GM19351 (cell line): ENCODE data around the gene SINHCAF.
"Not testable (repeated sequence)": the region's sequence is repeated elsewhere in the genome, so short reads cannot be mapped to it uniquely, and the experiment has no call there.

Source experiments
- ATAC-seq: cut with Tn5 transposase; IDR thresholded peaks from one replicate; pipeline ENCODE4 v1.9.1; 2021; ENCODE audit warnings: mild to moderate bottlenecking, moderate library complexity; ENCODE audit not compliant: unreplicated experiment

The SINHCAF gene

DNA sequence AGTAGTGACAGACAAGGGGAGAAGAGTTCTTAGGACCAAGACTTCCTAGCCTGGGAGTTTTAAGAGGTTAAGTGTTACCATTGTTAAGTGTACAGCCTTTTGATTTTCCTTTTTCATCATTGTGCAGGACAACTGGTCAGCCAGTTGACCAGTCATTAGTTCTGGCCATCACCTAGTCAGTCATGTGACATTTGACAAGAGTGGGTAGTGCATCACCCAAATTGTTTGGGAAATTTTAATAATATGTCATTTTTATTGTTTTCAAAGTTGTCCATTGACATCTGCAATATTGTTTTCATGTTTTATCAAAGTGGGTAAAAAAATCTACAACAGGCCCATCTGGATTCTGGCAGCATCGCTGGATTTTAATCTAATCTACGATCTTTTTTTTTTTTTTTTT lies 15.5 kb downstream of the SINHCAF start:
- ATAC-seq = no peak

DNA sequence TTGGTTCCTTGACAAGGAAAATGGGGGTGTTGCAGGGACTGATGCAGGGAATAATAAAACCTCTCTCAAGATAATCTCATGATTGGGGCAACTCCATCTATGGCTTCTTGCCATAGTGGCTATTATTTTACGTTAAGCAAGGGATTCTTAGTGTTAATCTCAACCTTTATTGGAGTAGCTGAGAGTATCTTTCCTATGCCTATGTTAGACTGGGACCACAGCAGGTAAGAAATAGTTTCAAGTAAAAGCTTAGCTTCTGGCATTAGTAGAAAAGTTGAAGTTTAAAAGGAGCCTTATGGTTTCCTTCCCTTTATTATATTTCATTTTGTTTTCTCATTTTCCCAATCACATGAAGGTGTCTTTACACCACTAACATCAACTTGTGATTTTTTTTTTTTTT lies 16.7 kb downstream of the SINHCAF start:
- ATAC-seq = no peak

DNA sequence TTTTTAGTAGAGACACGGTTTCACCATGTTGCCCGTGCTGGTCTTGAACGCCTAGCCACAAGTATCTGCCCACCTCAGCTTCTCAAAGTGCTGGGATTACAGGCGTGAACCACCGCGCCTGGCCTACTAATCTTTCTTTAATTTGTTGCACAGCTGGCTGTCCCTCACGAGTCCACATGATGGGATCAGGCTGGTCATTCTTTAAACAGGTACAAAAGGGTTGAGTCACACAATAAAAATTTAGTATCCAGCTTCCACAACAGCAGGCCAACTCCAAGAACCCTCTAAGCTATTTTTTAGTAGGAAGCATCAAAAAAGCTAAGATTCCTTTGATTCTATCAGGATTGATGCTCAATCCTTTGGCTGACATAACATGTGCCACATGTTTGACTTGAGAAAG lies 17.8 kb downstream of the SINHCAF start:
- no peak for ATAC-seq

DNA sequence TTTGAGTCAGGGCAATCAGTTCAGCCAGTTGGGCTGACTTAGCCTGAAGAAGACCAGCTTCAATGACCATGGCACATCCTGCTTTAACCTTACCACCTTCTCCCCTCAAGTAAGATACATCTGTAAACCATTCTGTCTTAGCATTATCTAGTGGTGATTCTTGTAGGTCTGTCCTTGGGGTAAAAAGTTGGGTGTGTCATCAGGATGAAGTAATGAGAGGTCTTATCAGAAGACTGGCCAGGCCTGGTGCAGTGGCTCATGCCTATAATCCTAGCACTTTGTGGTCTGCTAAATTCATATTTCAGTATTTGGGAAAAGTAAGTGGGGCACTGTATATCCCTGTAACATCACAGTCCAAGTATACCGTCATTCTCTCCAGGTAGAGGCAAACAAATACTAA lies 19.1 kb downstream of the SINHCAF start:
- ATAC-seq = no peak

DNA sequence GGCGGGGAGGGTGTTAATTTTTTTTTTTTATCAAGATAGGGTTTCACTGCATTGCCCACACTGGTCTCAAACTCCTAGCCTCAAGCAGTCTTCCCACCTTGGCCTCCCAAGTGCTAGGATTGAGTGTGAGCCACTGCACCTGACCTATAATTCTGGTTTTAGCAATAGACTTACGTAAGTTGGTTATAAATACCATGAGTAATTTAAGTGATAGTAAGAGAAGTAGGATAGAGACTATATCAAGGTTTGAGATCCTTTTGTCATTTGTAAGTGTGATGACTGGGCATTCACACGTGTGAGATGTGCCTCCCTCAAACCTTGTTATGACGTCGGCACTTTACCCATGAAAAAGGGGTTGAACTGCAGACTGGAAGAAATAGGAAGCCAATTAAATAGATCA lies 22.5 kb downstream of the SINHCAF start:
- ATAC-seq = no peak

DNA sequence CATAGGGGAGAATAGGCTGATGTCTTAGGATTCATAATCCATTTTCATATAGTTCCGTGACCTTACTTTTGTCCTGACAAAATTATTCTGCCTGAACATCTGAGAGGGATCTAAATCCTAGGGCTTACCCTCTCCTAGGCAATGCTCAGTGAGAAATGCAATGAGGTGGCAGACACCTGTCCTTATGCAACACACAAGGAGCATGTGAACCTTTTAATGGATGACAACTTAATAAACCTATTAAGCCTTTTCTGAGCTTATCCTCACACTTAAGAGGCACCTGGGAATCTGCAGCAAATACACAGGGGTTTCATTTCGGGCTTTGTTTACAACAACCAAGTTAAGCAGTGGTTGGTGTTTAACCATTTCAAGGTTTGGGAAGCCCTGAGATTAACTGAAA lies 24.6 kb downstream of the SINHCAF start:
- no peak for ATAC-seq

DNA sequence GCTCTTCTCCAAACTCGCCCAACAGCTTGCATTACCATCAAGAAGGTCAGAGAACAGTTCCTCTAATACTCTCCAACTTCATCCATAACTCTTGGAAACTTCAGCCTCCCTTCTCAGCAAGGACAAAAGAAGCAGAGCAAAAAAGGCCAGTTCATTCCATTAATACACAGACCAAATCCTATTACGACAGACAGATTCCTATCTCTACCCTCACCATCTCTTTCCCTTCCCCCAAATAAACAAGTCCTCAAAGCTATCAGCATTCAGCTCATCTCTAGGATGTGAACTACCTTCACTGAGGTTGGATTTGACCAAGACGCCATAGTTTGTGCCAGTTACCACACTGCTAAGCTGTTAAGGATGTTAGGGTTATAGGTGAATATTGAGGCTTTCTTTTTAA lies 25.2 kb downstream of the SINHCAF start:
- ATAC-seq = no peak

DNA sequence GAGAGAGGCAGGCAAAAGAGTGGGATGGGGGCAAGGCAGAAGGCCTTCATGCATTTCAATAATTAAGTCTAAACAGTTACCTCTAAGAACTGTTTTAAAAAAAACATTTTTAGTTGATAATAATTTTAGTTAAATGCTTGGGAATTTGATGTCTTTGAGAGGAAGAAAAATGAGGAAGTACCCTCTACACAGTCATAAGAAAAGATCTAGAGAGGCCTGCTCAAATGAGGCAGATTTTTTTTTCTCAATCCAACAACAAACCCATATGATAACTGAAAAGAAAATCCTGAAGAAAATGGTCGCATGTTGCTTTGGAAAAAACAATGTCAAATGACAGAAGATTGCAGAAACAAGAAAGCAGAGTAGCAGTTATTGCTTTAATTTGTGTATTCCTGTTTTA lies 25.6 kb downstream of the SINHCAF start:
- ATAC-seq = no peak

DNA sequence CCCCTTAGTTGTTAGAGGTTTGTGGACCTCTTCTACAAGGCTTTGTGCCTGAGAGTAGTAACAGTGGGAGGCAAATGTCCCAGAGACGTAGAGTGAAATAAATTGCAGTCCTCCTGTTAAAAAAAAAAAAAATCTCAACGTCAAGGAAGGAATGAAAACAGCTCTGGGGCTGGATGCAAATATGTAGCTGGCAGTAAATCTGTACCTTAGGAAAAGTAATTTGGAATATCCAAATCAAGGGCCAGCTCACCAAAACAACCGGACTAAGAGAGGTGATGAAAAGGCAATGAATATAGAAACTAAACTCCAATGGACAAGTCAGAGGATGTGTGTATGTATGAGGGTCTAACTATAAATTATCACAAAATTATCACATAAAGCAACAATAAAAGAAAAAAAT lies 27.0 kb downstream of the SINHCAF start:
- ATAC-seq = no peak

DNA sequence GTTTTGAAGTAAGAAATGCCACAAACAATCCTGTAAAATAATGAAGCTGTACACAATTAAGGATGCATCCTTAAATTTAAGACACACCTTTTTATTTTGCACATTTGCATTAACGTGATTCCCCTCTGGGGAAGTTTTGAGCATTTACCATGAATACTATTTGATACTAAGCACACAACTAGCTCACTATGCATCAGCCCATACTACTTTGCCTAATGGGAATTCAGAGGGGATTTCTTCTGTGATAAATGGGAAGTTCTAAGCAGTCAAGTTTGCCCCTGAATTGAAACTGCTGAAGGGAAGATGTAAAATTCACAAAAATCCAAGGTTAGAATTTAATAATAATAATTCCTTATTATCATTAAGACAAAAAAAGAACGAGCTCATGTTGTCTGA lies 27.4 kb downstream of the SINHCAF start:
- peak; percentile 29 for ATAC-seq

DNA sequence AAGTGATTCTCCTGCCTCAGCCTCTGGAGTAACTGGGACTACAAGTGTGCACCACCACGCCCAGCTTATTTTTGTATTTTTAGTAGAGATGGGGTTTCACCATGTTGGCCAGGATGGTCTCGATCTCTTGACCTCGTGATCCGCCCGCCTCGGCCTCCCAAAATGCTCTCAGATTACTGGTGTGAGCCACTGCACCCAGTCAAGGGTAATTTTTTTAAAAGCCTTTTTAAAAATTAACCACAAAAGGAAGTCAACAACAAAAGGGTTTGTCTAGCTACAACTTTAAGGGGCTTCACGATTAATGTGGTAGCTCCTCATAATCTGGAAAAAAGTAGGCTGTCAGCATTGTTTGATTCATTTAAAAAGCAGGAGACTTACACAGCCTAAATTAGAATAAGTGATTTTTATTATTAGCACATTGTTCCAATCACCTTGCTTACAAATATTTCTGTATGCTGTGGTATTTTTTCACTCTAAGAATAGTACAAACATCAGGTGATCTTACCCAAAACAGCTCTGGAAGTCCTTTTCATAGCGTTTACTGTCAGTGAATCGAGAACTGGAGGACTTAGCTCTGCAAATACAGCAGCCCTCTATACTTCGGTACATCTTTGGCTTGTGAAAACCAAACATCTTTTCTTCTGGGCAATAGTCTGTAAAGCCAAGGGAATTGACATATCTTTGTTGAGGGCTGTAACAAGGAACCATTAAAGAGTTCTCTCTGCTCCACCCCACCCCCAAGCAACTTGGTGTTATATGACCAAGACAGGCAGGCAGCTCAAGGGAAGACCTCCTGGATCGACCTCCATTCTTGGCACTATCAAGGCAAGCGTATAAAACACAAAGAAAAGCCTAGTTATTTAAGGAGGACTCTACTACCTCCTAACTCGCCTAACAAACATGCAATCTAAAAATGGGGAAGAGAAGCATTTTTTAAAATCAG lies 28.1 kb downstream of the SINHCAF start:
- peak; percentile 66 for ATAC-seq

DNA sequence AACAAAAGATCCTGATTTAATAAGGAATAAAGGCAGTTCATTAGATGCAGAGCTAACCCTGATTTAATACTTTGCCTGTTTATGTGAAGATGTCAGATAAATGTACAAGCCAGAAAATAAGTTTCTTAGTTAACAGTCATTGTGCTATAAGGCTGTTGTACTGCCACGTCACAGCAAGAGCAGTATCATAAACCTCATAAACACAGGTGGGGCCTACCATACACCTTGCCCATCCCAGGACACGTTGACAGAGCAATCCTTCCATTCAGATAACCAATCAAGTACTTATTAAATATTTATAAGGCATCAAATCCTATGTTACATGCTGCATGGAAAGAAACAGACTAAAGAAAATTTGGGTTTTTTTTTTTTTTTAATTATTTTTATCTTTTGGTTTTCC lies 36.5 kb downstream of the SINHCAF start:
- no peak for ATAC-seq

DNA sequence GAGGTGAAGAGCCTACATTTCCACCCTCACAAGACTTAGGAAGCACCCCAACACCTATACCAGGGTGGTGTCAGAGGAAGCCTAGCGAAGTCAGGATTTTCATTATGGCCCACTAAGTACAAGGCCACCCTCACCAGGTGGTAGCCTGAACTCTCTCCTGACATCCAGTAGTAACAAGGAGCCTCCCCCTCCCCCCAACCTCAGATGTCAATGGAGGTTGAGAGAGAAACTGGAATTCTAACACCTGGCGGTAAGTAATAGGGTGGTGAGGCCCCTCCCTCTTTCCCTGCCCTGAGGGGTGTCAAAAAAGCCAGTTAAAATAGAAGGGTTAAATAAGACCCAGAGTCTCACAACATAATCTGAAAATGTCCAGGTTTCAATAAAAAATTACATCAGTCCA lies 37.6 kb downstream of the SINHCAF start:
- no peak for ATAC-seq

DNA sequence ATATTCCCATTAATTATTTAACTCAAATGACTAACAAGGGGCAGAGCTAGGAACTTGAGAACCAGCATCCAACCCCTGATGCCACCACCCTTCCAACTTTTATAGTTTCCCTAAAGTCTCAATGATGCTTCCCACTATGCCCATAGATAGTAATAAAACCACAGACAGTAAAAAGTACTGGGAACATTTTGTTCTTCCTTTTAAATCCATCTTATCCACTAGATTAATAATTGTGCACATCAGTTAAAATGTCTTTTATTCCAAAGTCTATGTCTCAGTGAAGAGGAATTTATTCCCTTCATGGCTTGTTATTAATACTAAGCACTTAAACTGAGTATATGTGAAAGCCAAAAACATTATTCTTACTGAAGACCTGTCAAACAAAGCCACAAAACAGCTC lies 45.8 kb downstream of the SINHCAF start:
- no peak for ATAC-seq

DNA sequence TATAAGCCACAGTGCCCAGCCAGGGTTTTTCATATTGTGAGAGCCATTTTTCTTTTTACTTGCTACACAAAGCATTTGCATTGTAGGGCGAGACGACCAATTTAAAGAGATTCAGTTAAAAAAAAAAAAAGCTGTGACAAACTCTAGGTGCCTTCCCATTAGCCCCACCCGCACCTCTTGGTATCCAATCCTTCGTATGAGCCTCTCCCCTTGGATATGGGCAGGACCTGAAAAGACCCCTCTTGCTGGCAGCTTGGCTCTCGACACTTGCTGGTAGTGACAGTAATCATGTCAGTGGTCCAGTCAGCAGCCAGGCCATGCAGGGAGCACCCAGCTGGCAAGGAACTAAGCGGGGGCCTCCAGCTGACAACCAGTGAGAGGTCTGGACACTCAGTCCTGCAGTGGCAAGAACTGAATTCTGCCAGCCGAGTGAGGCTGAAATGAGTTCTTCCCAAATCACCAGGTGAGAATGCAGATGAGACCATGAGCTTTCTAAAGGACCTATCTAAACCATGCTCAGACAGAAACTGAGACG lies 46.5 kb downstream of the SINHCAF start:
- no peak for ATAC-seq

DNA sequence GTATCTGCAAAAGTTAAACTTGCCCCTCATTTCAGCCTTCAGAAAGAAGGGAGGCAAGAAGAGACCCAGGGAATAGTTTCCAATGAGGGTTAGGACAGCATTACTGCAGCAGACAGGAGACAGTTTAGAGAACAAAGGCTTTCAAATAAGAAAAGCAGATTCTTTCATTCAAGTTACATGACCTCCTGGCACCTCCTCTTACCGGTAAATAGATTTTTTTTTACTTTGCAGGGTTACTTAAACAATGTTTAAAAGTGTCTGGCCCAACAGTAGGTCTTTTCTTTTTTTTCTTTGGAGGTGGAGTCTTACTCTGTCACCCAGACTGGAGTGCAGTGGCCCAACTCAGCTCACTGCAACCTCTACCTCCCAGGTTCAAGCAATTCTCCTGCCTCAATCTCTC lies 47.1 kb downstream of the SINHCAF start:
- no peak for ATAC-seq

DNA sequence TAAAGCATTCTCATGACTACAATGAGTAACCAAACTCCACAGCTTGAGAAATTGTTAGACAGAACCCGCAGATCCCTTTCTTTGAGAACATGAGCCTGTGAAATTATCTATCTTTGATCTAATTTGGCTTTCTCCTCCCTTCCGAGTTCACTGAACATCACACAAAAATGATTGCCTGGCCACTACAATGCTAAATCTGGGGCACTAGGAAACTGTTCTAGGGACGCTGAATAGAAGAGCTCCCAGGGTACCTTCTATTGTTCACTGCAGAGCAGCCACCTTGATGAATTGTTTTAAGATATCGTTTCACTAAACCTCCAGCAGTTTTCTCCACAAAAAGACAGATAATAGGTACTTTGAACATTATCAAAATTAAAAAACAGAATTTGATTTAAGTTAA lies 47.5 kb downstream of the SINHCAF start:
- ATAC-seq = no peak

DNA sequence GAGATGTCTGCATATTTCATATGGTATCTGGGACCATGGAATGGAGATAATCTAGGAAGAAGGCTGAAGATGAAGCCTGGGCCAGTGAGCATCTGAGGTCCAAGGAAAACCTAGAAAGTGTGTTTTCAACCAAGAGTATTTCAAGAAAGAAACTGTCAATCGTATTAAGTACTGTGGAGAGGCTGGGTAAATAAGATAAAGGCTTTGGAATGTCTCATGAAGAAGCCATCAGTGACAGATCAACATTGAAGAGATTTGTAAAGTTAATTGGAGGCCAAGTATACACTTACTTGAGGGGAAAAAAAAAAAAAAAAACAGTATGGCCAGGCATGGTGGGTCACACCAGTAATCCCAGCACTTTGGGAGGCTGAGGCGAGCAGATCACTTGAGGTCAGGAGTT lies 48.9 kb downstream of the SINHCAF start:
- no peak for ATAC-seq

DNA sequence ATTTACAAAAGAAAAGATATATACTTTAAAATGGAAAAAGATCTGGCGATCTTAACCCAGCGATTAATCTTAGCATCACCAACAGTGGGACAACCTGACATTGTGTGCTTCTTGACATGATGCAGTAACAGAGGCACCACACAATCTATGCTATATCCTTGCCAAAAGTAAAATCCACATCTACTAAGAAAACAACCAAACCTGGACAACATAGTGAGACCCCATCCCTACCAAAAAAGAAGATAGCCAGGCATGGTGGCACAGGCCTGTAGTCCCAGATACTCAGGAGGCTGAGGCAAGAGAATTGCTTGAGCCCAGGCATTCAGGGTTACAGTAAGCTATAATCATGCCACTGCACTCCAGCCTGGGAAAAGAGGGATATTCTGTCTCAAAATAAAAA lies 50.5 kb downstream of the SINHCAF start:
- ATAC-seq = no peak

DNA sequence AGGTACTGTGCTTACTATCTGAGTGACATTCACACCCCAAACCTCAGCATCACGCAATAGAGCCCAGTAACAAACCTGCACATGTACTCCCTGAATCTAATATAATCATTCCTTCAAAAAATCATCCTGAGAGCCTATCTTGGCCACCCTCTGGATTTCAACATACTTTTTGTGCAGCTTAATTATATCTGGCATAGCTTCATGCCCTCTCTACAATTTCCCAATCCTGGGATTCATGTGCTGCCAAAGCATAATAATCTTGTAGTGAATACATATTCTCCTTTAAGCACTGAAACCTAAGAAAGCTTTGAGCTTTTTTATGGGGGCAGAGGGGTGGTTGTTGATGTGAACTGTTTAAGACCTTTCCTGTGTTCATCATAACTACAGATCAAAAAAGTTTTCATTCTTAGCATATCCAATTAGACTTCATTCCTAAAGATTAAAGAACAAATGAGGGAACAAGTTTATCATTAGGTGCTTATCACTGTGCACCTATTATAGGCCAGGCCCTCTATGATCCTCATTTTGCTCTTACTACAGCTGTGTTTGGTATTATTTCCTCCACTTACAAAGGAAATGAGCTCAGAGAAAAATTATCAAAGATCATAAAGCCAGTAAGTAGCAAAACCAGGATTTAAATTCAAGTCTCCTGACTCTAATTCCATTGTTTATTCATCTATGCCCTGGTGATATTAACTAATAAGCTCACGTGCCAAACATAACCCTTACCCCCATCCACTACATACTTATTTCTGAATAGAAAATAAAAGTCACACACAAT lies 51.2 kb downstream of the SINHCAF start:
- ATAC-seq = no peak

DNA sequence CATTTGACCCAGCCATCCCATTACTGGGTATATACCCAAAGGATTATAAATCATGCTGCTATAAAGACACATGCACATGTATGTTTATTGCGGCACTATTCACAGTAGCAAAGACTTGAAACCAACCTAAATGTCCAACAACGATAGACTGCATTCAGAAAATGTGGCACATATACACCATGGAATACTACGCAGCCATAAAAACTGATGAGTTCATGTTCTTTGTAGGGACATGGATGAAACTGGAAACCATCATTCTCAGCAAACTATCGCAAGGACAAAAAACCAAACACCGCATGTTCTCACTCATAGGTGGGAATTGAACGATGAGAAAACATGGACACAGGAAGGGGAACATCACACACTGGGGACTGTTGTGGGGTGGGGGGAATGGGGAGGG lies 52.2 kb downstream of the SINHCAF start:
- not testable (repeated sequence) for ATAC-seq
